Measurements from ENCODE around the gene OGDHL.
"Not testable (repeated sequence)": the region's sequence is repeated elsewhere in the genome, so short reads cannot be mapped to it uniquely, and the experiment has no call there.

OGDHL gene

DNA sequence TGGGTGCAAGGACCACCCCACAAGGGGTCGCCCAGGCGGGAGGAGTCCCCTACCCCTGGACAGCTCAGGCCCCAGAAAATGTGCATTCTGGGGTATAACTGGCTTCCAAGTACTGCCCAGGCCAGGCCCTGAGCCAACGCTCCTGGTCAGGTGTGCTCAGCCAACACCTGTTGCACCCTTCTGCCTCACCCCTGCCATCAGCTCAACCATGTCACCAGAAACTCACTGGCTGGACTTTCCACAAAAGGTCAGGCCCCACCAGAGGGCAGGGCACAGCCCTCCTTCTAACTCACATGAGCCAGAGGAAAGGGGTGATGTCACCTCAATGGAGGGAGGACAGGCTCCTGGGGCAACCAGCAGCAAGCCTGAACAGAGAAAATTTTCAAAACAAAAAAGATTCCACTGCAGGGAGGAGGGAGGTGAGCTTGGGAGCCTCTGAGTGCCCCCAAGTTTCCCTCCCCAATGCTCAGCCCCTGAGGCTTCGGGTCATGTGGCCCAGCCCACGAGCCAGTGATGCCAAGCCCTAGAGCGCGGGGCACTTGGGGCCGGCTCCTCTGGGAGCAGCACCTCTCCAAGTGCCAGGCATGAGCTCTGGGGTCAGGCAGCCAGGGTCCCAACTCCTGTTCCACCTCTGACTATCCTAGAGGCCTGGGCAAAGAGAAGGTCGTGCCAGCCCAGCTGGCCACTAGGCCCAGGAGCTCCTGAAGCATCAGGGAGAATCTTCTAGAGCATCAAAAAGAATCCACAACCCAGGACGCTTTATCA, 2.2 kb downstream of the OGDHL start:
- DNase-seq (ENCODE audit: low spot score): peak; percentile 16
- TF ChIP-seq, protein P1, sequence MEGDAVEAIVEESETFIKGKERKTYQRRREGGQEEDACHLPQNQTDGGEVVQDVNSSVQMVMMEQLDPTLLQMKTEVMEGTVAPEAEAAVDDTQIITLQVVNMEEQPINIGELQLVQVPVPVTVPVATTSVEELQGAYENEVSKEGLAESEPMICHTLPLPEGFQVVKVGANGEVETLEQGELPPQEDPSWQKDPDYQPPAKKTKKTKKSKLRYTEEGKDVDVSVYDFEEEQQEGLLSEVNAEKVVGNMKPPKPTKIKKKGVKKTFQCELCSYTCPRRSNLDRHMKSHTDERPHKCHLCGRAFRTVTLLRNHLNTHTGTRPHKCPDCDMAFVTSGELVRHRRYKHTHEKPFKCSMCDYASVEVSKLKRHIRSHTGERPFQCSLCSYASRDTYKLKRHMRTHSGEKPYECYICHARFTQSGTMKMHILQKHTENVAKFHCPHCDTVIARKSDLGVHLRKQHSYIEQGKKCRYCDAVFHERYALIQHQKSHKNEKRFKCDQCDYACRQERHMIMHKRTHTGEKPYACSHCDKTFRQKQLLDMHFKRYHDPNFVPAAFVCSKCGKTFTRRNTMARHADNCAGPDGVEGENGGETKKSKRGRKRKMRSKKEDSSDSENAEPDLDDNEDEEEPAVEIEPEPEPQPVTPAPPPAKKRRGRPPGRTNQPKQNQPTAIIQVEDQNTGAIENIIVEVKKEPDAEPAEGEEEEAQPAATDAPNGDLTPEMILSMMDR (IDR thresholded peaks at IDR 0.05; ENCODE audit: borderline replicate concordance, control extremely low read depth, extremely low read depth, insufficient read depth, missing control alignments): no peak
- in situ Hi-C loops (cut with MboI; ENCODE audit: low sequenced_read_pairs, unreplicated experiment): no loop called here

DNA sequence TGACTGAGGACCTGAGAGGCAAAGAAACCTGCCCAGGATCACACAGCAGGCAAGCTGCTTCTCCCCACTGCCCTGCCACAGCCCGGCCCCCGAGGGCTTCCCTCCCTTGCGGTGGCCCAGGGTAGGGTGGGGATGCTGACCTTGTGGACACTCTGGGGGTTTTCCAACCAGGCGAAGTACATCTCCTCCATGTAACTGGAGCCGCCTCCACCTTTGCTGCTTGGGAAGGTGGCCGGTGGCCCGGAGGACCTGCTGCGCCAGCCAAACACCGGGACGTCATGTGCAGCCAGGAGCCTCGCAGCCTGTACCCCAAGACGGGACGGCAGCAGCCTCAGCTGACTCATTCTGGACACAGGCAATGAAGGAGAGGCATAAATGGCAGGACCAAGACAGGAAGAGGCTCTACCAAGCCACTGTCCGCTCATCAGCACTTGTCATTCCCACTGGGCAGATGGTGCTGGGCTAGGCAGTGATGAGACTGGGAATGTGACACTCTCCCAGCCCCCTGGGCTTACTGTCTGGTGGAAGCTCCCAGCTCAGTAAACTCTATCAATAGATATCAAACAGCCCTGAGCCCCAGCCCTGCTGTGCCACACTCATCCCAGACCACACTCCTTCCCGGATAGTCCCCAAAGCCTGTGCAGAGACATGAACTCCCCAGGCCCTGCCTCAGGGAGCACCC, 3.7 kb downstream of the OGDHL start:
- TF ChIP-seq, protein P1 (IDR thresholded peaks at IDR 0.05; ENCODE audit: borderline replicate concordance, control extremely low read depth, extremely low read depth, insufficient read depth, missing control alignments): no peak
- no peak for DNase-seq (ENCODE audit: low spot score)
- in situ Hi-C loops (cut with MboI; ENCODE audit: low sequenced_read_pairs, unreplicated experiment): no loop called here

DNA sequence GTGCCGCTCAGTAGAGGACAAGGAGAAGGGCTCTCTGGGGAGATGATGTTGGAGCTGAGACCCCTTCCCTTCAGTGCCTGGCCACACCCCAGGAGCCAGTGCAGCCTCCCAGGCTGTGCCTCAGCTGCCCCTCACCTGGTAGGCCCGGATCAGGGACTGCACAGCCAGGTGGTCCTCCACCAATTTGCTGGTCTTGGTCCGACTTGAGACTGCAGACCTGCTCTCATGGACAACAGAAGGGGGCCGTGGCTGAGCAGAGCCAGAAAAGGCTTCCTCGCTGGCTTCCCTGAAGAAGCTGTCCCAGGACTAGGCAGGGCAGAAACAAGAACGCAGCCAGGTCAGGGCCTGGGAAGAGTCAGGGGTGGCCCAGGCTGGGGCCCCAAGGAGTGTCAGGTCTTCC, 5.5 kb downstream of the OGDHL start:
- in situ Hi-C loops (cut with MboI; ENCODE audit: low sequenced_read_pairs, unreplicated experiment): no loop called here
- DNase-seq (ENCODE audit: low spot score): no peak
- TF ChIP-seq, protein P1 (IDR thresholded peaks at IDR 0.05; ENCODE audit: borderline replicate concordance, control extremely low read depth, extremely low read depth, insufficient read depth, missing control alignments): no peak

DNA sequence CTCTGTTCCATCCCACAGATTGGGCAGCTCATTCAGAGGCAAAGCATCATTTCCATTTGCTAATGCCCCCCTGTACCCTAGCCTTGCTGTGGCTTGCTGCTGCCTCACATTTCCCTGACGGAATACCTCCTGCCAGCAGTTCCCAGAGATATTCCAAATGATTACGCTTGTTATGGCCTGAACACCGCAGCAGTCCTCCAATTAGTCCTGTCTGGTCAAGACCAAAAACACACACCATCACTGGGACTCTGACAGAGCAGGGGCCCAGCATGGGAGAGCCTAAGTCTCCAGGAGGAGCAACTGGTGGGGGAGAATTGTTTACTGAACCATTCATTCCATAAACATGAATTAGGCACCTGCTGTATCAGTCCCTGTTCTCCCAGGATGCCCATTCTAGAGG, 6.1 kb downstream of the OGDHL start:
- TF ChIP-seq, protein P1 (IDR thresholded peaks at IDR 0.05; ENCODE audit: borderline replicate concordance, control extremely low read depth, extremely low read depth, insufficient read depth, missing control alignments): no peak
- in situ Hi-C loops (cut with MboI; ENCODE audit: low sequenced_read_pairs, unreplicated experiment): no loop called here
- no peak for DNase-seq (ENCODE audit: low spot score)

DNA sequence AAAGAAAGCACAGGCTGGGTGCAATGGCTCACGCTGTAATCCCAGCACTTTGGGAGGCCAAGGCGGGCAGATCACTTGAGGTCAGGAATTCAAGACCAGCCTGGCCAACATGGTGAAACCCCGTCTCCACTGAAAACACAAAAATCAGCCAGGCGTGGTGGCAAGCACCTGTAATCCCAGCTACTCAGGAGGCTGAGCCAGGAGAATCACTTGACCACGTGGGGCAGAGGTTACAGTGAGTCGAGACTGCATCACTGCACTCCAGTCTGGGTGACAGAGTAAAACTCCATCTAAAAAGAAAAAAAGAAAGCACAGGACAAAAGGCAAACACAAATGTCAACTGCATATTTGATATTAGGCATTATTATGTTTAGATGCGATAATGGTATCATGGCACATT, 7.2 kb downstream of the OGDHL start:
- in situ Hi-C loops (cut with MboI; ENCODE audit: low sequenced_read_pairs, unreplicated experiment); DNase-seq (ENCODE audit: low spot score): not testable (repeated sequence)

DNA sequence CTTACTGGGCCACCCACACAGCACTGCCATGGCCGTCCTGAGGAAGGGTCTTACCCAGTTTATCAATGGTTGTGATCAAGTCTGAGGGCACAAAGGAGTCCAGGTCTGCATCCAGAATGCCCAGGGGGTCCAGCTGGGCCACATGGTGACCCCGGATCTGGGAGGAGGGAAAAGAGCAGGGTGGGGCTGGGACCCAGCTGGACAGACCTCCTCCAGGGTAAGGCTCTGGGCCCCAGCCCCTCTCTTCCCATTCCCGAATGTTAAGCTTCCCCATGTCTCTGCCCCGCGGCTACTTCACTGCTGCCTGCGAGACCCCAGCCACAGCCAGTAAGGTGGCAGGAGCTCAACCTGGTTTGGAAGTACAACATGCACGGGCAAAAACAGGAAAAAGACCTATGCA, 9.5 kb downstream of the OGDHL start:
- in situ Hi-C loops (cut with MboI; ENCODE audit: low sequenced_read_pairs, unreplicated experiment): no loop called here
- DNase-seq (ENCODE audit: low spot score): no peak
- TF ChIP-seq, protein P1 (IDR thresholded peaks at IDR 0.05; ENCODE audit: borderline replicate concordance, control extremely low read depth, extremely low read depth, insufficient read depth, missing control alignments): no peak
